GM12878 (cell line): ENCODE results near the gene SZRD1. TPM values are rescaled to one million over a fixed set of nuclear protein-coding genes. Genes with fewer than 3 reads are reported as not detected.

Experiments
- ATAC-seq: fragments of 200-7000 bp; cut with Tn5 transposase; 3 replicates; pipeline ENCODE4 v1.9.1; 2020; ENCODE audit warnings: mild to moderate bottlenecking, moderate library complexity
- BruUV-seq: library from RNA; stranded (reverse); fragments of 400-500 nt; replicated peaks from 2 replicates; lab custom pipeline; 2021; lab: Mats Ljungman, UMichigan
- CTCF ChIA-PET: fragments of 300-600 bp; sonication (Branson Sonifier 250); formaldehyde crosslinking; extraction: SDS; loops from one replicate; lab custom pipeline; 2021; ENCODE audit warnings: inconsistent platforms; lab: Yijun Ruan, JAX
- POLR2A ChIA-PET: fragments of 350-600 bp; formaldehyde crosslinking; extraction: SDS; loops from one replicate; lab custom pipeline; 2021; ENCODE audit warnings: inconsistent platforms; lab: Charles Lee
- RAD21 ChIA-PET: fragments of 300-600 bp; sonication (Branson Sonifier 250); formaldehyde crosslinking; loops from one replicate; lab custom pipeline; 2023; ENCODE audit warnings: antibody characterized with exemption; ENCODE audit not compliant: unreplicated experiment; lab: Charles Lee
- SMC1A ChIA-PET: fragments of 300-600 bp; sonication (Branson Sonifier 250); formaldehyde crosslinking; loops from one replicate; lab custom pipeline; 2023; ENCODE audit not compliant: unreplicated experiment, uncharacterized antibody; lab: Charles Lee
- DNase-seq: peaks from one replicate; pipeline ENCODE4 v3.0.0-alpha.2; 2011; ENCODE audit warnings: low read depth, low spot score
- FAIRE-seq: peaks from 3 replicates; lab custom pipeline; 2011; peaks lifted over from hg19 to GRCh38; lab: Jason Lieb, UNC
- H2AFZ ChIP-seq: 2 replicates; pipeline ENCODE4 v1.6.0; 2011; ENCODE audit warnings: low read depth, low read length, control low read depth; ENCODE audit not compliant: control insufficient read depth
- H3K27ac ChIP-seq: 2 replicates; pipeline ENCODE4 v1.5.1; 2011; ENCODE audit warnings: control low read depth; ENCODE audit not compliant: control insufficient read depth, insufficient read depth
- H3K27me3 ChIP-seq, 2 experiments: replicated peaks in 1 of 2; 2 replicates each; pipeline versions ENCODE4 v1.6.0 to v1.6.1; 2011; ENCODE audit warnings: low read length in 1 of 2; ENCODE audit not compliant: control insufficient read depth in 2 of 2, insufficient read depth in 2 of 2
- H3K36me3 ChIP-seq, 2 experiments: 2 replicates each; pipeline ENCODE4 v1.5.1; 2011; ENCODE audit warnings: low read length in 1 of 2; ENCODE audit not compliant: control insufficient read depth in 2 of 2, insufficient read depth in 2 of 2
- H3K4me1 ChIP-seq: 2 replicates; pipeline ENCODE4 v1.6.1; 2011; ENCODE audit warnings: mild to moderate bottlenecking, low read length, moderate library complexity, mixed read lengths; ENCODE audit not compliant: control insufficient read depth, insufficient read depth
- H3K4me2 ChIP-seq: 2 replicates; pipeline ENCODE4 v1.6.0; 2011; ENCODE audit warnings: control low read depth; ENCODE audit not compliant: control insufficient read depth, insufficient read depth
- H3K4me3 ChIP-seq: fragments of 200-600 bp; sonication (generic); 2 replicates; pipeline ENCODE4 v1.5.1; 2016
- H3K79me2 ChIP-seq: 2 replicates; pipeline ENCODE4 v1.6.0; 2011; ENCODE audit warnings: low read length; ENCODE audit not compliant: control insufficient read depth, insufficient read depth
- H3K9ac ChIP-seq: 2 replicates; pipeline ENCODE4 v1.8.0; 2011; ENCODE audit warnings: low read length, control low read depth, mixed read lengths; ENCODE audit not compliant: control insufficient read depth, insufficient read depth
- H3K9me3 ChIP-seq: replicated peaks from 3 replicates; pipeline ENCODE4 v1.5.1; 2011; ENCODE audit warnings: mild to moderate bottlenecking, low read length; ENCODE audit not compliant: control insufficient read depth, insufficient read depth
- H4K20me1 ChIP-seq: 2 replicates; pipeline ENCODE4 v1.6.0; 2011; ENCODE audit not compliant: control insufficient read depth, insufficient read depth
- GABPA ChIP-seq: IDR thresholded peaks from 2 replicates; pipeline ENCODE4 v1.6.1; 2014; ENCODE audit warnings: antibody characterized with exemption, low read depth, mild to moderate bottlenecking, inconsistent platforms
- KLF5 ChIP-seq: fragments of 450-650 bp; IDR thresholded peaks from 2 replicates; pipeline ENCODE4 v1.6.1; 2014; ENCODE audit warnings: mild to moderate bottlenecking; ENCODE audit not compliant: partially characterized antibody
- MTA3 ChIP-seq: IDR thresholded peaks from 2 replicates; pipeline ENCODE4 v1.6.1; 2012; ENCODE audit warnings: low read length, inconsistent platforms, borderline replicate concordance
- MYB ChIP-seq: fragments of 150-350 bp; IDR thresholded peaks from 2 replicates; pipeline ENCODE4 v1.6.1; 2014; ENCODE audit warnings: mild to moderate bottlenecking, low read depth, low read length, borderline replicate concordance
- NFIC ChIP-seq: IDR thresholded peaks from 2 replicates; pipeline ENCODE4 v1.6.1; 2012; ENCODE audit warnings: low read depth, mild to moderate bottlenecking, inconsistent platforms, low read length, moderate library complexity
- TBL1XR1 ChIP-seq: IDR thresholded peaks from 2 replicates; pipeline ENCODE4 v1.6.1; 2012; ENCODE audit warnings: low read depth, low read length, improper control_type of control experiment
- ZNF217 ChIP-seq: fragments of 450-650 bp; IDR thresholded peaks from 2 replicates; pipeline ENCODE4 v1.6.1; 2017; ENCODE audit warnings: antibody characterized with exemption, mild to moderate bottlenecking
- WGBS: methylation state at CpG from one replicate; pipeline ENCODE4 v1.1.6; 2016; ENCODE audit warnings: low lambda C conversion rate; ENCODE audit not compliant: insufficient replicate concordance, insufficient coverage; ENCODE audit errors: missing lambda C conversion rate; 5-methylcytosine and 5-hydroxymethylcytosine counted together
- in situ Hi-C: fragments of 300-500 bp; cut with MboI; formaldehyde crosslinking; loops from 9 replicates; pipeline ENCODE4 v1.14.3; 2018; ENCODE audit warnings: mixed read lengths
- intact Hi-C: fragments of 100-400 bp; cut with micrococcal nuclease; formaldehyde crosslinking; loops from one replicate; pipeline ENCODE4 v1.14.2; 2022; ENCODE audit not compliant: unreplicated experiment
- polyA plus RNA-seq, 11 experiments: library from polyadenylated mRNA; depleted of rRNA in 4 of 11; unstranded in 6 of 11; stranded (reverse) in 5 of 11; fragments of >200 nt; fragmentation: Nextera tagmentation in 4 of 11; fragmentation: Illumina TruSeq in 1 of 11; extraction: Ambion mirVana in 4 of 11; extraction: Trizol in 1 of 11; gene quantifications; 1 replicate in 1 of 11; 2 replicates in 10 of 11; pipeline versions ENCODE4 v1.2.1 to v1.2.3, GENCODE V29; 2011 to 2016; ENCODE audit warnings: inconsistent platforms in 2 of 11, missing spikeins in 2 of 11, low read depth in 1 of 11
- total RNA-seq, 4 experiments: library from RNA; depleted of rRNA in 3 of 4; stranded (reverse); fragments of >200 nt in 3 of 4; fragmentation: Illumina TruSeq in 1 of 4; extraction: Trizol in 1 of 4; gene quantifications; 2 replicates each; pipeline versions ENCODE4 v1.2.1 to v1.2.3, GENCODE V29; 2013 to 2021
- TF ChIP-seq, protein P1 (sequence below): IDR thresholded peaks from 2 replicates; pipeline ENCODE4 v1.6.1; 2012; ENCODE audit warnings: low read depth, low read length, improper control_type of control experiment

Gene SZRD1
- total and polyA plus RNA-seq, 10 of the 15 experiments (the other 5 are each of a cell fraction or from before 2014, with no cell fraction given), result 5.6 to 213 (median 113) TPM

DNA sequence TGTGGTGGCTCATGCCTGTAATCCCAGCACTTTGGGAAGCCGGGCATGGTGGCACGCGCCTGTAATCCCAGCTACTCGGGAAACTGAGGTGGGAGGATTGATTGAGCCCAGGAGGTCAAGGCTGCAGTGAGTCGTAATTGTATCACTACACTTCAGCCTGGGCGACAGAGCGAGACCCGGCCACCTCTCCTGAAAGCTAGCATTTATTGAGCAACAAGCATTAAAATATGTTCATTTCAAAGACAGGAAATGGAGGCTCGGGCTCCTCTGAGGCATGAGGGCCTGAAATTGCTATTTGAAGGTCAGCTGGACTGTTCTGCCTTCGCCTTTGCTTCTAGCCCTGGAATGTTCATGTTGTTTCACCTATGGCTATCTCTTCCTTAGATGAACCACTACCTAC, 35.7 kb downstream of the SZRD1 start (continued):
- TF ChIP-seq MYB (no peak), TBL1XR1 (no peak), MTA3 (no peak), NFIC (no peak)
- TF ChIP-seq, protein P1, sequence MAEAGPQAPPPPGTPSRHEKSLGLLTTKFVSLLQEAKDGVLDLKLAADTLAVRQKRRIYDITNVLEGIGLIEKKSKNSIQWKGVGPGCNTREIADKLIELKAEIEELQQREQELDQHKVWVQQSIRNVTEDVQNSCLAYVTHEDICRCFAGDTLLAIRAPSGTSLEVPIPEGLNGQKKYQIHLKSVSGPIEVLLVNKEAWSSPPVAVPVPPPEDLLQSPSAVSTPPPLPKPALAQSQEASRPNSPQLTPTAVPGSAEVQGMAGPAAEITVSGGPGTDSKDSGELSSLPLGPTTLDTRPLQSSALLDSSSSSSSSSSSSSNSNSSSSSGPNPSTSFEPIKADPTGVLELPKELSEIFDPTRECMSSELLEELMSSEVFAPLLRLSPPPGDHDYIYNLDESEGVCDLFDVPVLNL, result no peak

DNA sequence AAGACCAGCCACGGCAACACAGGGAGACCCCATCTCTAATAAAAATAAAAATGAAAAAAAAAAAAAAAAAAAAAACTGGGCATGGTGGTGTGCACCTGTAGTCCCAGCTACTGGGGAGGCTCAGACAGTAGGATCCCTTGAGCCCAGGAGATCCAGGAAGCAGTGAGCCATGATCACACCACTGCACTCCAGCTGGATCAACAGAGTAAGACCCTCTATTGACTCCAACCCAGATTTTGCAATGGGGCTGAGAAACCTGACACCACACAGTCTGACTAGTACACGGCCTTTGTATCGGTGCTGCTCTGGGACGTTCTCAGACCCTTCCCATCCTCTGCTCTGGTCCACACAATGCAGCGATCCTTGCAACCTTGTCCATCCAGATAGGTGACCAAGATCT, 38.4 kb downstream of the SZRD1 start:
- ChIA-PET POLR2A (interaction anchor here (0.7 to 1.5 kb wide), 3 partner anchors 14 to 18 kb away, joined by 4 to 5 read pairs (median 4); no protein-coding TSS in a partner anchor), SMC1A (no interaction called here), CTCF (interaction anchor here (0.7 kb wide), 1 partner anchor 428 kb away, joined by 4 read pairs; no protein-coding TSS in a partner anchor), RAD21 (no interaction called here)
- DNase-seq, result no peak
- no peaks in the 10 kb centered on the region for H3K79me2 ChIP-seq
- no peak for ATAC-seq
- H3K9me3 ChIP-seq, result no peaks in the 10 kb centered on the region
- H2AFZ ChIP-seq, result no peak overlapping the region
- H3K4me1 ChIP-seq, result no peaks in the 10 kb centered on the region
- TF ChIP-seq GABPA, result no peak
- TF ChIP-seq ZNF217, result no peak
- no peak for TF ChIP-seq KLF5
- H4K20me1 ChIP-seq, result no peaks in the 10 kb centered on the region
- H3K4me3 ChIP-seq, result no peak overlapping the region
- BruUV-seq, result no TSS peak
- H3K27me3 ChIP-seq, result no peaks in the 10 kb centered on the region
- no peak overlapping the region for H3K9ac ChIP-seq
- no peak overlapping the region for H3K27ac ChIP-seq
- no peak overlapping the region for H3K4me2 ChIP-seq
- H3K36me3 ChIP-seq, result no peaks in the 10 kb centered on the region
- FAIRE-seq, result no peak
- intact Hi-C loops, result no loop called here
- in situ Hi-C loops, result no loop called here
- WGBS, result 82% methylated on average over 5 of the region's 5 CpGs
